ENCODE data around the gene FAM8A1. TPM values are rescaled to one million over a fixed set of nuclear protein-coding genes. Genes with fewer than 3 reads are reported as not detected.
"Not testable (repeated sequence)": the region's sequence is repeated elsewhere in the genome, so short reads cannot be mapped to it uniquely, and the experiment has no call there.

Gene FAM8A1
- total and polyA plus RNA-seq, 10 donors, result 3.0 to 31.5 (median 17.3) TPM

DNA sequence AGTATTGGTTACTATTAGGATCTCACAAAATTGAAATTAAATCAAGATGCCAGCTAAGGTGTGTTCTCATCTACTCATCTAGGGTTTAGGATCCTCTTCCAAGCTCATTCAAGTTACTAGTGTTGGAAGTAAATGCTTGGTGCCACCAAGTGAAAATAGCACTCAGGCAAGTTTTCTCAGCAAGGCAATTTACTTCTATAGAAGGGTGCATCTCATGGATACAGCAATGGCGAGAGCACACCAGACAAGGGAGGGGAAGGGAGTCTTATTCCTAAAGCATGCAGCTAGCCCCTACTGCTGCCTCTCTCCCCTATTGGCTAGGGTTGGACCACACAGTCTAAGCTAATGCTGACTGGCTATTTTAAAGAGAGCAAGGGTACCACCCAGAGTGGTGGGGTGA is 23.0 kb upstream of the FAM8A1 start:
- H3K9me3 ChIP-seq, result peaks cover 0 to 29% (median 18%) of the 10 kb centered on the region in 8 donors
- peaks cover 0 to 32% (median 5%) of the 10 kb centered on the region in 7 donors for H3K27me3 ChIP-seq (replicated peaks in 1 of 7)
- 89 to 96% (median 94%) methylated on average over 1 of the region's 1 CpG for WGBS, 5 donors
- intact Hi-C loops (cut with DNase I; ENCODE audit: low total_unique reads), result no loop called here
- peaks cover 0 to 9% (median 5%) of the 10 kb centered on the region in 6 donors for H3K4me1 ChIP-seq
- no peak overlapping the region for H3K27ac ChIP-seq
- H3K36me3 ChIP-seq, result no peaks in the 10 kb centered on the region
- H3K4me3 ChIP-seq, result no peak overlapping the region
- TF ChIP-seq, protein P1, sequence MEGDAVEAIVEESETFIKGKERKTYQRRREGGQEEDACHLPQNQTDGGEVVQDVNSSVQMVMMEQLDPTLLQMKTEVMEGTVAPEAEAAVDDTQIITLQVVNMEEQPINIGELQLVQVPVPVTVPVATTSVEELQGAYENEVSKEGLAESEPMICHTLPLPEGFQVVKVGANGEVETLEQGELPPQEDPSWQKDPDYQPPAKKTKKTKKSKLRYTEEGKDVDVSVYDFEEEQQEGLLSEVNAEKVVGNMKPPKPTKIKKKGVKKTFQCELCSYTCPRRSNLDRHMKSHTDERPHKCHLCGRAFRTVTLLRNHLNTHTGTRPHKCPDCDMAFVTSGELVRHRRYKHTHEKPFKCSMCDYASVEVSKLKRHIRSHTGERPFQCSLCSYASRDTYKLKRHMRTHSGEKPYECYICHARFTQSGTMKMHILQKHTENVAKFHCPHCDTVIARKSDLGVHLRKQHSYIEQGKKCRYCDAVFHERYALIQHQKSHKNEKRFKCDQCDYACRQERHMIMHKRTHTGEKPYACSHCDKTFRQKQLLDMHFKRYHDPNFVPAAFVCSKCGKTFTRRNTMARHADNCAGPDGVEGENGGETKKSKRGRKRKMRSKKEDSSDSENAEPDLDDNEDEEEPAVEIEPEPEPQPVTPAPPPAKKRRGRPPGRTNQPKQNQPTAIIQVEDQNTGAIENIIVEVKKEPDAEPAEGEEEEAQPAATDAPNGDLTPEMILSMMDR (IDR thresholded peaks at IDR 0.05 in 8 of 11, conservative IDR thresholded peaks at IDR 0.05 in 3 of 11), result no peak
- TF ChIP-seq POLR2A (IDR thresholded peaks at IDR 0.05) (no peak), POLR2AphosphoS5 (IDR thresholded peaks at IDR 0.05) (no peak)
- DNase-seq, result no peak

DNA sequence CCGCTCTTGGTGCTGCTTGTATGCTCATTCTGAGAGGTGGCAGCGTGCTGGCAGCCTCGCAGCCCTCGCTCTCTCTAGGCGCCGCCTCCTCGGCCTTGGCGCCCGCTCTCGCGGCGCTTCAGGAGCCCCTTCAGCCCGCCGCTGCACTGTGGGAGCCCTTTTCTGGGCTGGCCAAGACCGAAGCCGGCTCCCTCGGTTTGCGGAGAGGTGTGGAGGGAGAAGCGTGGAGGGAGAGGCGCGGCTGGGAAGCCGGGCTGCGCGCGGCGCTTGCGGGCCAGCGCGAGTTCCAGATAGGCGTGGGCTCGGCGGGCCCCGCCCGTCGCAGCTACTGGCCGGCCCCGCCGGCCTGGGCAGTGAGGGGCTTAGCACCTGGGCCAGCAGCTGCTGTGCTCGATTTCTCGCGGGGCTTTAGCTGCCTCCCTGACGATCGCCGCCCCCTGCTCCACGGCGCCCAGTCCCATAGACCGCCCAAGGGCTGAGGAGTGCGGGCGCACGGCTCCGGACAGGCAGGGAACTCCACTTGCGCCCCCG is 19.5 kb upstream of the FAM8A1 start:
- TF ChIP-seq POLR2A (IDR thresholded peaks at IDR 0.05) (no peak), POLR2AphosphoS5 (IDR thresholded peaks at IDR 0.05) (peak in 1 of 3 donors; percentile 33)
- H3K9me3 ChIP-seq, result peaks cover 0 to 22% (median 18%) of the 10 kb centered on the region in 8 donors
- peak; percentile 76 for DNase-seq
- peak overlapping the region in 2 of 8 donors; percentile 26 to 30 for H3K27ac ChIP-seq
- intact Hi-C loops (cut with DNase I; ENCODE audit: low total_unique reads), result loop anchor here (5.0 kb wide), 2 partner anchors 222 to 423 kb away; no protein-coding TSS in a partner anchor
- no peaks in the 10 kb centered on the region for H3K36me3 ChIP-seq
- H3K4me1 ChIP-seq, result peaks cover 0 to 24% (median 10%) of the 10 kb centered on the region in 6 donors
- WGBS, 5 donors, result 11 to 31% (median 24%) methylated on average over 18 to 53 of the region's 53 CpGs
- H3K4me3 ChIP-seq, result peak overlapping the region; percentile 27 to 72 (median 44)
- H3K27me3 ChIP-seq (replicated peaks in 1 of 7), result peaks cover 0 to 21% (median 5%) of the 10 kb centered on the region in 7 donors

DNA sequence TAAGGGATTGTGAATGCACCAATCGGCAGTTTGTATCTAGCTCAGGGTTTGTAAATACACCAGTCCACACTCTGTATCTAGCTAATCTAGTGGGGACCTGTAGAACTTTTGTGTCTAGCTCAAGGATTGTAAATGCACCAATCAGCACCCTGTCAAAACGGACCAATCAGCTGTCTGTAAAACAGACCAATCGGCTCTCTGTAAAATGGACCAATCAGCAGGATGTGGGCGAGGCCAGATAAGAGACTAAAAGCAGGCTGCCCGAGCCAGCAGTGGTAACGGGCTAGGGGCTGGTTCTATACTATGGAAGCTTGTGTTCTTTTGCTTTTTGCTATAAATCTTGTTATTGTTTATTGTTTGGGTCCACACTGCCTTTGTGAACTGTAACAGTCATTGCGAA is 18.8 kb upstream of the FAM8A1 start:
- not testable (repeated sequence) for H3K4me3 ChIP-seq, H3K36me3 ChIP-seq, DNase-seq, H3K27ac ChIP-seq
- Histone ChIP-seq H3K4me1 (peaks cover 0 to 31% (median 13%) of the 10 kb centered on the region in 6 donors), H3K9me3 (peaks cover 0 to 17% (median 13%) of the 10 kb centered on the region in 8 donors), H3K27me3 (replicated peaks in 1 of 7) (peaks cover 0 to 21% (median 5%) of the 10 kb centered on the region in 7 donors)
- intact Hi-C loops (cut with DNase I; ENCODE audit: low total_unique reads), result loop anchor here (5.0 kb wide), 2 partner anchors 221 to 424 kb away; no protein-coding TSS in a partner anchor
- 94 to 97% (median 96%) methylated on average over 7 of the region's 7 CpGs for WGBS, 5 donors

DNA sequence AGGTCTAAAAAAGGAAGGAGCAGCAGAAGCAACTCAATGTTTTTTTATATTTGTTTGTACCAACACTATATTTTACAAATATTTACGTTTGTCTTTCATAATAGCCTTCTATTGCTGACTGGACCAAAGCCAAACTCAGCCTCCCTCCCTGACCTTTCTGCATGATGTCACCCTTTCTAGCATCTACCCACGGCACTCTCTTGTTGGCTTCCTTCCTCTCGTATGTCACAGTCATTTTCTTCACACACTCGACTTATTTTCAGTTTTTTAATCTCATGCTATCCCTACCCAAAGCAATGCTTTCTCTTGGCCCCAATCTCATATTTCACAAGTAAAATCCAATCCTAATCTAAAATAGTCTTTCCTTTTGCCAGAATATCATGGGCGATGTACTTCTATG is 16.3 kb upstream of the FAM8A1 start:
- peaks cover 0 to 31% (median 13%) of the 10 kb centered on the region in 6 donors for H3K4me1 ChIP-seq
- H3K36me3 ChIP-seq, result no peaks in the 10 kb centered on the region
- intact Hi-C loops (cut with DNase I; ENCODE audit: low total_unique reads), result loop anchor here (5.0 kb wide), 2 partner anchors 218 to 427 kb away; no protein-coding TSS in a partner anchor
- H3K4me3 ChIP-seq, result no peak overlapping the region
- DNase-seq, result no peak
- H3K27ac ChIP-seq, result peak overlapping the region in 6 of 8 donors; percentile 5 to 60 (median 36)
- WGBS, 5 donors, result 20 to 35% (median 22%) methylated on average over 5 of the region's 5 CpGs
- H3K9me3 ChIP-seq, result no peaks in the 10 kb centered on the region
- peaks cover 0 to 21% (median 5%) of the 10 kb centered on the region in 7 donors for H3K27me3 ChIP-seq (replicated peaks in 1 of 7)
- no peak for TF ChIP-seq POLR2A (IDR thresholded peaks at IDR 0.05)
- TF ChIP-seq, protein P1 (IDR thresholded peaks at IDR 0.05 in 8 of 11, conservative IDR thresholded peaks at IDR 0.05 in 3 of 11), result no peak
- no peak for TF ChIP-seq POLR2AphosphoS5 (IDR thresholded peaks at IDR 0.05)

GRCh38 chr6:17584241-17584803 is 15.8 kb upstream of the FAM8A1 start:
- no peaks in the 10 kb centered on the region for H3K9me3 ChIP-seq
- peaks cover 0 to 17% (median 5%) of the 10 kb centered on the region in 7 donors for H3K27me3 ChIP-seq (replicated peaks in 1 of 7)
- 7 to 15% (median 13%) methylated on average over 7 of the region's 7 CpGs for WGBS, 5 donors
- intact Hi-C loops (cut with DNase I; ENCODE audit: low total_unique reads), result loop anchor here (5.0 kb wide), 2 partner anchors 218 to 427 kb away; no protein-coding TSS in a partner anchor
- H3K27ac ChIP-seq, result peak overlapping the region in 6 of 8 donors; percentile 5 to 60 (median 36)
- no peak for DNase-seq
- H3K4me3 ChIP-seq, result peak overlapping the region in 1 of 8 donors; percentile 3
- peaks cover 0 to 31% (median 13%) of the 10 kb centered on the region in 6 donors for H3K4me1 ChIP-seq
- TF ChIP-seq, protein P1 (IDR thresholded peaks at IDR 0.05 in 8 of 11, conservative IDR thresholded peaks at IDR 0.05 in 3 of 11), result peak; percentile 23 to 79 (median 65)
- no peak for TF ChIP-seq POLR2A (IDR thresholded peaks at IDR 0.05)
- no peaks in the 10 kb centered on the region for H3K36me3 ChIP-seq
